Mucosa of rectum (tissue), 2 donors: ENCODE data around the gene PLCB4.

ENCODE experiments used
- H3K27ac ChIP-seq, 2 donors: one replicate each; pipeline ENCODE4 v1.7.0; 2013; ENCODE audit warnings: inconsistent platforms in 2 of 2, low read depth in 2 of 2, low read length in 2 of 2
- H3K27me3 ChIP-seq, 2 donors: one replicate each; pipeline ENCODE4 v1.7.0; 2013; ENCODE audit warnings: low read length in 2 of 2; ENCODE audit not compliant: control insufficient read depth in 2 of 2, insufficient read depth in 2 of 2
- H3K36me3 ChIP-seq, 2 donors: one replicate each; pipeline ENCODE4 v1.7.0; 2013; ENCODE audit warnings: low read length in 2 of 2; ENCODE audit not compliant: control insufficient read depth in 2 of 2, insufficient read depth in 2 of 2
- H3K4me1 ChIP-seq, 2 donors: one replicate each; pipeline ENCODE4 v1.7.0; 2013; ENCODE audit warnings: low read length in 2 of 2, mild to moderate bottlenecking in 1 of 2; ENCODE audit not compliant: control insufficient read depth in 2 of 2, insufficient read depth in 2 of 2
- H3K4me3 ChIP-seq, 2 donors: one replicate each; pipeline ENCODE4 v1.7.0; 2013; ENCODE audit warnings: low read length in 2 of 2
- H3K9ac ChIP-seq, 2 donors: one replicate each; pipeline ENCODE4 v1.7.0; 2013; ENCODE audit warnings: low read length in 2 of 2, low read depth in 1 of 2, mild to moderate bottlenecking in 1 of 2
- H3K9me3 ChIP-seq, 2 donors: one replicate each; pipeline ENCODE4 v1.7.0; 2013; ENCODE audit warnings: low read length in 2 of 2; ENCODE audit not compliant: control insufficient read depth in 2 of 2
- donor health status: healthy.
- donor health status: Normal muscosa, but diverticular disease.

The PLCB4 gene

GRCh38 chr20:9114709-9115108 lies 45.8 kb downstream of the PLCB4 start:
- Histone ChIP-seq H3K27ac (no peak overlapping the region), H3K9me3 (no peaks in the 10 kb centered on the region)

GRCh38 chr20:9117548-9117947 lies 48.7 kb downstream of the PLCB4 start:
- no peaks in the 10 kb centered on the region for H3K4me1 ChIP-seq
- no peaks in the 10 kb centered on the region for H3K27me3 ChIP-seq
- H3K27ac ChIP-seq: no peak overlapping the region
- no peaks in the 10 kb centered on the region for H3K36me3 ChIP-seq
- no peak overlapping the region for H3K4me3 ChIP-seq
- H3K9ac ChIP-seq: no peak overlapping the region
- no peaks in the 10 kb centered on the region for H3K9me3 ChIP-seq

More at GRCh38 chr20:9114709-9115108, 45.8 kb downstream of the PLCB4 start:
- H3K4me3 ChIP-seq: no peak overlapping the region
- H3K9ac ChIP-seq: no peak overlapping the region
- H3K27me3 ChIP-seq: no peaks in the 10 kb centered on the region
- H3K4me1 ChIP-seq: no peaks in the 10 kb centered on the region
- no peaks in the 10 kb centered on the region for H3K36me3 ChIP-seq

DNA sequence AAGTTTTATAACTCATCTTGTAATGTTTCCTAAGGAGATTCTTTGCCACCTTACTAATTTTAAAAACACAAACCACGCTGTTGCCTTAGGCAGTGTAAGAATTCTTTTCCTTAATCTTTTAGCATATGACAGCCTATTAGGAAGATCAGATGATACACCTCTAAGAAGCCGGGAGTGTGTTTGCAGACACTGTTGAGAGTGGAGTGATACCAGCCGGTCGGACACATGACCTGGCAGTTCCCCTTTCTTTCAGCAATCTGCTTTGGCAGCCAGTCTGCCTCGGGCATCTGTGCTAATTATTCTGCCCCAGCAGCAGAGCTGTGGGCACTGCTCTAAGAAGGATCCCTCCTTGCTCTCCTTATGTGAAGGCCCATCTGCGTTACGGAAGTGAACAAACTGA lies 50.9 kb downstream of the PLCB4 start:
- no peaks in the 10 kb centered on the region for H3K9me3 ChIP-seq

DNA sequence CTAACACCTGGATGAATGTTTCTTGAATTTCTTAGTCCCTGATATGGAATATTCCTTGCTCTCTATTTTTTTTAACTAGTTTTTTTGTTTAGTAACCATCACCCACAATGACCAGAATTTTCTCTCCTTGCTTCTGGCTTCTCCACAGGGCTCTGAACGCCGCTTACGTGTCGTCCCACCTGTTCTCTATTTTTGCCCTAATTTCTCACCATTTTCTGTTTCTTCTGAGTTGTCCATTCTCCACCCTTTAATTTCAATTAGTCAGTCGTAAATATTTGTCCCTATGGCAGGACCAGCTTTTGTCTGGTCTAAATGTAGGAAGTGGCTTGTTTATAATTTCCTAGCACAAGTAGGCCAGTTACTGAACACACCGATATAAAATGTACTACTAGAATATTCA lies 52.3 kb downstream of the PLCB4 start:
- no peaks in the 10 kb centered on the region for H3K4me1 ChIP-seq
- no peak overlapping the region for H3K9ac ChIP-seq
- no peak overlapping the region for H3K4me3 ChIP-seq
- no peak overlapping the region for H3K27ac ChIP-seq
- H3K9me3 ChIP-seq: no peaks in the 10 kb centered on the region
- no peaks in the 10 kb centered on the region for H3K27me3 ChIP-seq
- no peaks in the 10 kb centered on the region for H3K36me3 ChIP-seq

More for the DNA sequence above, 50.9 kb downstream of the PLCB4 start:
- H3K27me3 ChIP-seq: no peaks in the 10 kb centered on the region
- no peak overlapping the region for H3K9ac ChIP-seq
- no peaks in the 10 kb centered on the region for H3K4me1 ChIP-seq
- no peaks in the 10 kb centered on the region for H3K36me3 ChIP-seq
- H3K4me3 ChIP-seq: no peak overlapping the region
- no peak overlapping the region for H3K27ac ChIP-seq

DNA sequence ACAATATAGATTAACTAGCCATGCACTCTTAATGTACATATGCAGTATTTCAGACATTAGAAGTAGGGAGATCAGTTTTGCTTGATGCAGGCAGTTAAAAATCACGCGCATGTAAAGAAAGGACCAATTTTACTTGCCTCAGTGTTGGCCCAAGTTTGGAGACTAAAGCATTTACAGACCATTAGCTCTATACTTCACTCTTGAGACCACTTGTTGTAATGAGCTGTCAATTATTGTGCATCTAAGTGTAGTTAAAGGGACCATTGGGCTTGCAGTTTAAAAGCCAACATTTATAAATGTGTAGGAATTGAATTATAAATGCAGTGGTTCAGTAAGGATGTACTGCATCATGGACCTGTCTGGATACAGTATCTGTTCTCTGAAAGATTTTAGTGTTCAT lies 53.7 kb downstream of the PLCB4 start:
- no peak overlapping the region for H3K27ac ChIP-seq
- H3K9ac ChIP-seq: no peak overlapping the region
- H3K9me3 ChIP-seq: no peaks in the 10 kb centered on the region
- no peak overlapping the region for H3K4me3 ChIP-seq
- no peaks in the 10 kb centered on the region for H3K4me1 ChIP-seq
- no peaks in the 10 kb centered on the region for H3K27me3 ChIP-seq
- H3K36me3 ChIP-seq: no peaks in the 10 kb centered on the region

- Histone ChIP-seq H3K9me3 (no peaks in the 10 kb centered on the region), H3K9ac (no peak overlapping the region), H3K36me3 (no peaks in the 10 kb centered on the region), H3K4me3 (no peak overlapping the region), H3K27ac (no peak overlapping the region), H3K4me1 (peaks cover 0 to 2% of the 10 kb centered on the region in 2 donors), H3K27me3 (no peaks in the 10 kb centered on the region)
Measured at GRCh38 chr20:9126527-9126926, 57.6 kb downstream of the PLCB4 start.

- peaks cover 0 to 2% of the 10 kb centered on the region in 2 donors for H3K4me1 ChIP-seq
- no peak overlapping the region for H3K4me3 ChIP-seq
- no peak overlapping the region for H3K27ac ChIP-seq
- no peaks in the 10 kb centered on the region for H3K27me3 ChIP-seq
- peaks cover 0 to 4% of the 10 kb centered on the region in 2 donors for H3K9me3 ChIP-seq
- H3K36me3 ChIP-seq: no peaks in the 10 kb centered on the region
- no peak overlapping the region for H3K9ac ChIP-seq
Measured at GRCh38 chr20:9128568-9128967, 59.7 kb downstream of the PLCB4 start.

DNA sequence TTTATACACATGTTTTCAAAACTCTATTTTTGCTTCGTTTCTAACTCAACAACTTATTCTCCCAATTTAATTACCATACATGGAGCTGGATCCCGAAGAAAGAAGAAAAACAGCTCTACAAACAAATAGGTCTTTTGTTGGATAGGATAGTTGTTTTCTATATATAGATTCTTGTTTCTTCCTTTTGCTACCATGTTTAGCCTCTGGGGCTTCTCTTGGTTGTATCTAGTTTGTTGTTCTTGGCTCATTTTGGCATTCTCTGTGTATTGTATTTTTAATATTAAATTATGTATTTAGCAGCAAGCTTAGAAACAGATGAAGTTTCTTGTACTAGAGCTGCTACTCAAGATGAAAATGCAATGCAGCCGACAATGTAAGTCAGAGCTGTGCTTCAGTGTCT lies 60.9 kb downstream of the PLCB4 start:
- no peaks in the 10 kb centered on the region for H3K27me3 ChIP-seq
- H3K27ac ChIP-seq: no peak overlapping the region
- no peak overlapping the region for H3K4me3 ChIP-seq
- no peaks in the 10 kb centered on the region for H3K36me3 ChIP-seq
- no peak overlapping the region for H3K9ac ChIP-seq
- peaks cover 0 to 2% of the 10 kb centered on the region in 2 donors for H3K4me1 ChIP-seq
- H3K9me3 ChIP-seq: peaks cover 0 to 4% of the 10 kb centered on the region in 2 donors

DNA sequence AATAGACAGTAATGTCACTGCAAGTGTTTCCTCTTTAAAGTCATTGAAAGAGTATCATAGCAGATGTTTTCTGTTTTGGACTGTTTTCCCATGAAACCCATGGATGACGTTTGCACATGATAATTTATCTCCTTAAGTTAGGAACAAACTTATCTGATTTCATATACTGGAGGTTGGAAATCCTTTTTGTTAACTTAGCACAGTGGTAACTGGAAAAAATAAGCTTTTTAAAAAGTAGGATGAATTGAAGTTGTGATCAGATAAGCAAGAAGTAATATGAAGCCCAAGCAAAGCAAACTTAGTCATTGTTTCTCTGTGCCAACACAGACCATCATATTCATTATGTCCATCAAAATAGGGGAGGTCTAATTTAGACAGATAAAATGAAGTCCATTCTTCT lies 61.6 kb downstream of the PLCB4 start:
- Histone ChIP-seq H3K36me3 (no peaks in the 10 kb centered on the region), H3K27me3 (no peaks in the 10 kb centered on the region), H3K9me3 (peaks cover 0 to 4% of the 10 kb centered on the region in 2 donors), H3K27ac (no peak overlapping the region), H3K9ac (no peak overlapping the region), H3K4me1 (peaks cover 0 to 2% of the 10 kb centered on the region in 2 donors), H3K4me3 (no peak overlapping the region)

GRCh38 chr20:9131841-9132240 lies 63.0 kb downstream of the PLCB4 start:
- peaks cover 0 to 2% of the 10 kb centered on the region in 2 donors for H3K4me1 ChIP-seq
- H3K9me3 ChIP-seq: peaks cover 0 to 4% of the 10 kb centered on the region in 2 donors
- no peak overlapping the region for H3K9ac ChIP-seq
- H3K27me3 ChIP-seq: no peaks in the 10 kb centered on the region
- no peak overlapping the region for H3K27ac ChIP-seq
- H3K4me3 ChIP-seq: no peak overlapping the region
- H3K36me3 ChIP-seq: no peaks in the 10 kb centered on the region

DNA sequence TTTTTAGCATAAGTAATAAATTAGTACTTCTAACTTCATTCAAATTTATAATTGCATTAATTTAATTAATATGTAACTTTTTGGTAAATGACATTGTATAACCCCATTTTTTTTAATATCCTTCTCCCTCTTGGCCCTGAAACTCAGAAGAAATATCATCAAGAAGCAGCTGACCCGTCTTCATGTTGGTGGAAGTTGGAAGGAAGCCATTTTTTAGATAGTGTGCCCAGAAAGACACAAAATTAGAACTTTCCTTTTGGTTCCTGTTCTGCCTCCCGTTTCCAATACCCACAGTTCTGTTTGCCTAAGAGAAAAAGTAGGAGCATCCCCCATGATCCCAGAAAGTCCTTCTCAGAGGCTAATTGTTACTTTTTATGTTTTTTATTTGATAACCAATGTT lies 65.5 kb downstream of the PLCB4 start:
- Histone ChIP-seq H3K27ac (no peak overlapping the region), H3K4me1 (peaks cover 0 to 2% of the 10 kb centered on the region in 2 donors), H3K27me3 (no peaks in the 10 kb centered on the region), H3K36me3 (no peaks in the 10 kb centered on the region), H3K9ac (no peak overlapping the region), H3K4me3 (no peak overlapping the region), H3K9me3 (peaks cover 0 to 4% of the 10 kb centered on the region in 2 donors)
